ENCODE results near the gene KAT8. TPM values are rescaled to one million over a fixed set of nuclear protein-coding genes. Genes with fewer than 3 reads are reported as not detected.
A peak's percentile ranks its signal among the peaks of the same experiment; 100 is the strongest.

Gene KAT8
- total RNA-seq, 4 donors from 2014 or later, result 69.7 to 116 (median 81.7) TPM

DNA sequence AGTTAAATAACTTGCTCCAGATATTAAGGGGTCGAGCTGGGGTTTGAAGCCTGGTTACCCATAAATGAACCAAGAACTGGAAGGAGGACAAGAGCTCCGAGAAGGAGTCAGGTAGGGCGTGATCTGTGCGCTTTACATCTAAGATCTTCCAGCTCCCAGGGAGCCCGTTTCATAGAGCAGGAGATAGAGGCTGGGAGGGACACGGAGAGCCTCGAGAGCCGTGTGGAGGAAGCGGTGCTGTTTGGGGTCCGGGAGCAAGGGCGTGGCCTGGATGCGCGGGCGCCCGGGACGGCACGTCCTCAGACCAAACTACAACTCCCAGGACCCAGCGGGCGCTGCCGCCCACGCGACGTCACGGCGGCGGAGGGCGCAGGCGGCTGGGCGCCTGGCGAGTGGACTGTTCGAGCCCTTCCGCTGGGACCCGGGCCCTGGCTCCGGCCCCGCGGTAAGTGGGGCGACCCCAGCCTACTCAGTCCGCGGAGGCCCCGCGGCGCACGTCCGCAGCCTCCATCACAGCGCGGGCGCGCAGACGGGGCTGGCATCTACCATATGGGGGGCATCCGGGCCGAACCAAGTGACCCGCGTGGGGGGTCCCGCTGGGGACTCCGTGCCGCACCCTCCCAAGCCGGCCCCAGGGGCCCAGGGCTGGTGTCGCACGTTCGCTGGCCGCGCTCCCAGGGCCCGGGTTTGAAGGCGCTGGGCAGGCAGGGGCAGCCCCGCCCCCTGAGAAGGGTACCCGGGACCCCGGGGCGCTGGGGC lies 9.2 kb upstream of the KAT8 start, which contains the start of gene BCKDK:
Gene BCKDK (plus strand): TSS at position 352 of the 759 bp plus-strand sequence. CDS start 838 bp downstream, outside the sequence.
- 6 to 20% methylated on average over 12 to 34 of the region's 68 CpGs for WGBS, 2 donors
- intact Hi-C loops (cut with DNase I; ENCODE audit: low total_unique reads), result no loop called here
- DNase-seq (ENCODE audit: low spot score in 2 of 2), result peak in 1 of 2 donors; percentile 94
- TF ChIP-seq, protein P1, sequence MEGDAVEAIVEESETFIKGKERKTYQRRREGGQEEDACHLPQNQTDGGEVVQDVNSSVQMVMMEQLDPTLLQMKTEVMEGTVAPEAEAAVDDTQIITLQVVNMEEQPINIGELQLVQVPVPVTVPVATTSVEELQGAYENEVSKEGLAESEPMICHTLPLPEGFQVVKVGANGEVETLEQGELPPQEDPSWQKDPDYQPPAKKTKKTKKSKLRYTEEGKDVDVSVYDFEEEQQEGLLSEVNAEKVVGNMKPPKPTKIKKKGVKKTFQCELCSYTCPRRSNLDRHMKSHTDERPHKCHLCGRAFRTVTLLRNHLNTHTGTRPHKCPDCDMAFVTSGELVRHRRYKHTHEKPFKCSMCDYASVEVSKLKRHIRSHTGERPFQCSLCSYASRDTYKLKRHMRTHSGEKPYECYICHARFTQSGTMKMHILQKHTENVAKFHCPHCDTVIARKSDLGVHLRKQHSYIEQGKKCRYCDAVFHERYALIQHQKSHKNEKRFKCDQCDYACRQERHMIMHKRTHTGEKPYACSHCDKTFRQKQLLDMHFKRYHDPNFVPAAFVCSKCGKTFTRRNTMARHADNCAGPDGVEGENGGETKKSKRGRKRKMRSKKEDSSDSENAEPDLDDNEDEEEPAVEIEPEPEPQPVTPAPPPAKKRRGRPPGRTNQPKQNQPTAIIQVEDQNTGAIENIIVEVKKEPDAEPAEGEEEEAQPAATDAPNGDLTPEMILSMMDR (IDR thresholded peaks at IDR 0.05), result no peak
- TF ChIP-seq POLR2A (IDR thresholded peaks at IDR 0.05), result no peak
- peak within 1 kb of the TSS; percentile 91 for H3K4me3 ChIP-seq (ENCODE audit: low read depth, poor library complexity, severe bottlenecking)

DNA sequence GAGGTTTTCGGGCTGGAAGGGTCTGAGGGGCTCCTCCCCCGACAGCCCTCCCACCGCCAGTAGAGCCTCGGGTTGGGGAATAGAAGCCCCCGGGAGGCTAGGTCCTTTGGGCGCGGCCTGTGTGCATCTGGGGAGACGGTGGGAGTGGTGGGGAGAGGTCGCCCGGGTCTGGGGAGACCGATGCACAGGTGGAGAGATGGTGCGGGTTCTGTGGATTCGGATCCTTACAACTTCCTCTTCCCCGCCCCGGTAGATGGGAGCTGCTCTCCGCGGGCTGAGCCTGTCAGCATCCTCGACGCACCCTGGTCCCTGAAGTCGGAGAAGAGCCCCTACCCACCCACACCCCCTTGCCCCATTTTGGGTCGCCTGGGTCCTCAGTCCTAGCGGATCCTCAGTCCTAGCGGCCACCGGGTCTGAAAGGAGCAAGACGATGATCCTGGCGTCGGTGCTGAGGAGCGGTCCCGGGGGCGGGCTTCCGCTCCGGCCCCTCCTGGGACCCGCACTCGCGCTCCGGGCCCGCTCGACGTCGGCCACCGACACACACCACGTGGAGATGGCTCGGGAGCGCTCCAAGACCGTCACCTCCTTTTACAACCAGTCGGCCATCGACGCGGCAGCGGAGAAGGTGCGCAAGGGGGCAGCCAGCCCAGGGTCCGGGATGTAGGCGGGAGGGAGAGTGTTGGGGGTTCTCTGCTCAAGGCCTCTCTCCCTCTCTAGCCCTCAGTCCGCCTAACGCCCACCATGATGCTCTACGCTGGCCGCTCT lies 8.5 kb upstream of the KAT8 start:
- peak overlapping the region; percentile 91 for H3K4me3 ChIP-seq (ENCODE audit: low read depth, poor library complexity, severe bottlenecking)
- 45 to 51% methylated on average over 34 to 45 of the region's 57 CpGs for WGBS, 2 donors
- TF ChIP-seq POLR2A (IDR thresholded peaks at IDR 0.05), result no peak
- no peak for DNase-seq (ENCODE audit: low spot score in 2 of 2)
- intact Hi-C loops (cut with DNase I; ENCODE audit: low total_unique reads), result no loop called here

DNA sequence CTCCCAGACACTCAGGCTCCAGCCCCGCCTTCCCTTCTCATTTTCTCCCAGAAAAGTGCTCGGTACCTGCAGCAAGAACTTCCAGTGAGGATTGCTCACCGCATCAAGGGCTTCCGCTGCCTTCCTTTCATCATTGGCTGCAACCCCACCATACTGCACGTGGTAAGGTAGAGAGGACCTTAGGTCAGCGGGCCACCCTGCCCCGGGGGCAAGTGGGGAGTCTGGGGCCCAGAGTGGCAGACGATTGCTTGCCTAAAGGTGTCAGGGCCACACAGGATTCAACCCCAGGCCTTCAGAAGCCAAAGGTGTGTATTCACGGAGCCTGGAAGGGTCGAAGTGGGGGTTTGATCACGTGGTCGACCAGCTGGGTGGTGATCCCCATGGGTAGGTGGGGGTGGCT lies 7.8 kb upstream of the KAT8 start:
- no peak for DNase-seq (ENCODE audit: low spot score in 2 of 2)
- WGBS, 2 donors, result 83 to 85% methylated on average over 12 of the region's 12 CpGs
- no peak for TF ChIP-seq POLR2A (IDR thresholded peaks at IDR 0.05)
- TF ChIP-seq, protein P1 (IDR thresholded peaks at IDR 0.05), result no peak
- intact Hi-C loops (cut with DNase I; ENCODE audit: low total_unique reads), result no loop called here
- H3K4me3 ChIP-seq (ENCODE audit: low read depth, poor library complexity, severe bottlenecking), result no peak overlapping the region

DNA sequence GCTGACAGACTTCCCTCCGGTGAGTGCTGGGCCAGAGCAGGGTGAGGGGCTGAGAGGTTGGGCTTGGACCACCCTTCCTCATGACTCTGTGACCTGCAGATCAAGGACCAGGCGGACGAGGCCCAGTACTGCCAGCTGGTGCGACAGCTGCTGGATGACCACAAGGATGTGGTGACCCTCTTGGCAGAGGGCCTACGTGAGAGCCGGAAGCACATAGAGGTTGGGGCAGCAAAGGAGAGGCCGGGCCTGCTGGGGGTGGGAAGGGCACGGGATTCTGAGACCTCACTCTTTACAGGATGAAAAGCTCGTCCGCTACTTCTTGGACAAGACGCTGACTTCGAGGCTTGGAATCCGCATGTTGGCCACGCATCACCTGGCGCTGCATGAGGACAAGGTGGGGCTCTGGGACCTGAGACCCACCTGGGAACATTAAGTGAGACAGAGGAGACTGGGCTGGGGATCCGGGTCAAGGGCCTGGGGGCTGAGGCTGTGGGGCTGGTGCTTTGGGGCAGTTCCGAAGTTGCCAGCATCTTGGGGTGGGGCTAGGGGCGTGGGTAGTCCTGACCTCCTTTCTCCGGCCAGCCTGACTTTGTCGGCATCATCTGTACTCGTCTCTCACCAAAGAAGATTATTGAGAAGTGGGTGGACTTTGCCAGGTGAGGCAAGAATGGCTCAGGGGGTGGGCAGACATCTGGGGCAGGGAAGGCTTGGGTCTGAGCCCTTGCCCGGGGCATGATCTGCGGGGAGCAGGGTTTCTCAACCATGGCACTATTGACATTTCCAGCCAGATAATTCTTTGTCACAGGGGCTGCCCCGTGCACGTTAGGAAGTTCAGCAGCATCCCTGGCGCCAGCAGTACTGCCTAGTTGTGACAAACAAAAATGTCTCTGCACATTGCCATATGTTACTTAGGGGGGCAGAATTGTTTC lies 7.1 kb upstream of the KAT8 start:
- H3K4me3 ChIP-seq (ENCODE audit: low read depth, poor library complexity, severe bottlenecking), result no peak overlapping the region
- intact Hi-C loops (cut with DNase I; ENCODE audit: low total_unique reads), result no loop called here
- TF ChIP-seq POLR2A (IDR thresholded peaks at IDR 0.05), result no peak
- TF ChIP-seq, protein P1 (IDR thresholded peaks at IDR 0.05), result no peak
- DNase-seq (ENCODE audit: low spot score in 2 of 2), result no peak
- 78 to 82% methylated on average over 25 to 26 of the region's 26 CpGs for WGBS, 2 donors

DNA sequence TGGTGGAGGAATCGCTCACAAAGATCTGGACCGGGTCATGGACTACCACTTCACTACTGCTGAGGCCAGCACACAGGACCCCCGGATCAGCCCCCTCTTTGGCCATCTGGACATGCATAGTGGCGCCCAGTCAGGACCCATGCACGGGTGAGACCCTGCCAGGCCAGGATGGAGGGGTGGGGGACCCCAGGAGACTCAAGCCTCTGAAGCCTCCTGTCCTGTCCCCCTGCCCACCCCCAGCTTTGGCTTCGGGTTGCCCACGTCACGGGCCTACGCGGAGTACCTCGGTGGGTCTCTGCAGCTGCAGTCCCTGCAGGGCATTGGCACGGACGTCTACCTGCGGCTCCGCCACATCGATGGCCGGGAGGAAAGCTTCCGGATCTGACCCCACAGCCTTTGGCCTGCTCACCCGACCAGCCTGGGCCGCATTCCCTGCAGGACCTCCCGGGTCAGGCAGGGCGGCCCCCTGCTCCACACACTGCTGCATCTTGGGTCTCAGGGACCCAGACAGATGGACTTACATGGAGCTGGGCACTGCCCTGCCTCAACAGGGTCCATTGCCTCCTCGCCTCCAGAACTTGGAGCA lies 5.5 kb upstream of the KAT8 start:
- WGBS, 2 donors, result 67 to 90% methylated on average over 22 to 23 of the region's 23 CpGs
- no peak for DNase-seq (ENCODE audit: low spot score in 2 of 2)
- no peak for TF ChIP-seq POLR2A (IDR thresholded peaks at IDR 0.05)
- intact Hi-C loops (cut with DNase I; ENCODE audit: low total_unique reads), result no loop called here
- H3K4me3 ChIP-seq (ENCODE audit: low read depth, poor library complexity, severe bottlenecking), result no peak overlapping the region

DNA sequence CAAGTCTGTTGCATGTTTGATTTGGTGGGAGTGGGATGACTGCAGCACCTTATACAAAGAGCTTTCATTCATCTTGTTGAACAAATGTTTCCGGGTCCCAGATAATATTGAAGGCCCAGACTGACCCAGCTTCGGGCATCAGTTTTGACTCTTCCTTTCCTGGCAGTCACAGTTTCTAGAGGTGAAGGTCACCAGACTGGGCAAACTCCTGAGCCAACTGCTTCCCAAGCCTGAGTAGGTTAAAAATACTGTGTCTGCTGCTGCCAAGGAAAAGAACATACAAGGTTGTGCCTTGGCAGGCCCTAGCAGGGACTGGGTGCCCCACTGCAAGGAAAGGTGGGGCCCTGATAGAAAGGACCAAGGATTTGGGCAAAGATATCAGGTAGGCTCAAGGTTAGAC lies 4.8 kb upstream of the KAT8 start:
- DNase-seq (ENCODE audit: low spot score in 2 of 2), result no peak
- intact Hi-C loops (cut with DNase I; ENCODE audit: low total_unique reads), result no loop called here
- no peak overlapping the region for H3K4me3 ChIP-seq (ENCODE audit: low read depth, poor library complexity, severe bottlenecking)
- TF ChIP-seq, protein P1 (IDR thresholded peaks at IDR 0.05), result no peak
- no peak for TF ChIP-seq POLR2A (IDR thresholded peaks at IDR 0.05)
- 48 to 55% methylated on average over 2 of the region's 2 CpGs for WGBS, 2 donors
